Uterus (tissue), 2 donors: ENCODE data around the gene HPGD.

Experiments used
- CTCF ChIP-seq, 4 experiments: fragments of 200-600 bp in 2 of 4; fragments of 450-650 bp in 2 of 4; sonication (generic) in 2 of 4; IDR thresholded peaks; one replicate each; pipeline ENCODE4 v1.5.1; 2016 to 2019; ENCODE audit warnings: antibody characterized with exemption in 4 of 4, mild to moderate bottlenecking in 2 of 4, moderate library complexity in 1 of 4
- POLR2A ChIP-seq, 2 donors: fragments of 450-650 bp; IDR thresholded peaks; one replicate each; pipeline ENCODE4 v1.6.1; 2016; ENCODE audit warnings: antibody characterized with exemption in 2 of 2, mild to moderate bottlenecking in 1 of 2, moderate library complexity in 1 of 2

- TF ChIP-seq POLR2A (IDR thresholded peaks at IDR 0.05) = no peak
- TF ChIP-seq CTCF (IDR thresholded peaks at IDR 0.05) = no peak
These were observed 37.3 kb downstream of the HPGD start for GRCh38 chr4:174485025-174485424.
